HG03571 (cell line): ENCODE results near the gene ARPC1B.

Experiments used
- ATAC-seq: cut with Tn5 transposase; IDR thresholded peaks from one replicate; pipeline ENCODE4 v1.9.1; 2021; ENCODE audit not compliant: unreplicated experiment

The ARPC1B gene

GRCh38 chr7:99387912-99388311 is 13.4 kb downstream of the ARPC1B start:
- ATAC-seq = no peak

GRCh38 chr7:99389772-99390171 is 15.2 kb downstream of the ARPC1B start:
- ATAC-seq = no peak

GRCh38 chr7:99390941-99391602 is 16.5 kb downstream of the ARPC1B start:
- ATAC-seq = no peak

GRCh38 chr7:99392046-99392445 is 17.5 kb downstream of the ARPC1B start:
- no peak for ATAC-seq

- no peak for ATAC-seq
Observed at GRCh38 chr7:99392659-99393354, 18.3 kb downstream of the ARPC1B start.

- ATAC-seq = no peak
Observed at GRCh38 chr7:99393355-99394187, 19.0 kb downstream of the ARPC1B start.

GRCh38 chr7:99394188-99394502 is 19.6 kb downstream of the ARPC1B start:
- no peak for ATAC-seq

- ATAC-seq = no peak
Observed at GRCh38 chr7:99395616-99396327, 21.2 kb downstream of the ARPC1B start.

- no peak for ATAC-seq
Observed at GRCh38 chr7:99396418-99397296, 22.1 kb downstream of the ARPC1B start.

- ATAC-seq = no peak
Observed at GRCh38 chr7:99397297-99397983, 22.9 kb downstream of the ARPC1B start.

GRCh38 chr7:99398891-99399445 is 24.4 kb downstream of the ARPC1B start:
- no peak for ATAC-seq

GRCh38 chr7:99399597-99399996 is 25.1 kb downstream of the ARPC1B start:
- no peak for ATAC-seq

GRCh38 chr7:99402854-99403253 is 28.3 kb downstream of the ARPC1B start:
- ATAC-seq = no peak

- no peak for ATAC-seq
Observed at GRCh38 chr7:99403764-99404163, 29.2 kb downstream of the ARPC1B start.

- ATAC-seq = no peak
Observed at GRCh38 chr7:99404235-99404976, 29.9 kb downstream of the ARPC1B start.

- no peak for ATAC-seq
Observed at GRCh38 chr7:99404977-99405320, 30.4 kb downstream of the ARPC1B start.

- no peak for ATAC-seq
Observed at GRCh38 chr7:99406557-99406956, 32.0 kb downstream of the ARPC1B start.

GRCh38 chr7:99407872-99408378 is 33.4 kb downstream of the ARPC1B start:
- no peak for ATAC-seq
